ENCODE results near the gene ADGRL3. TPM values are rescaled to one million over a fixed set of nuclear protein-coding genes. Genes with fewer than 3 reads are reported as not detected.

Gene ADGRL3
- total RNA-seq, 4 donors from 2014 or later, result 0.67 to 4.6 (median 1.6) TPM

DNA sequence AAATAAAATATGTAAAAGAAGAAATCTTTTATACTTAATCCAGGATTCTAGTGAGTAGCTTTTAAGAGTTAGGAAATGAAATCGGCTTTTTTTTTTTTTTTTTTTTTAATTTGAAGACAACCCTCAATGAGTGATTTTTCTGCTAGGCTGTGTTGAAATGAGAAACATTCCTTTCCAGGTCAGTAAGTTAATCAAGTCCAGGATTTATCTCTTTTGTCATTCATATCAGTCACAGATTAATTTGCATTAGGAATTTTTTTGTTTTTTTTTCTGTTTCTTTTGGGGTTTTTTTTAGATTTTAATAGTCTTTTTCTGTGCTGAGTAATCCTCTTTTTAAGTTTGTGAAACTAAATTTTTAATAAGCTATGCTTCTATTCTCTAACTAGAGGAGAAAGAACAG lies 448.1 kb downstream of the ADGRL3 start:
- WGBS, 2 donors, result 68 to 74% methylated on average over 1 of the region's 1 CpG
- intact Hi-C loops (cut with DNase I), result no loop called here
- no peak overlapping the region for H3K27ac ChIP-seq
- no peaks in the 10 kb centered on the region for H3K27me3 ChIP-seq
- TF ChIP-seq CTCF (IDR thresholded peaks at IDR 0.05) (no peak), POLR2A (IDR thresholded peaks at IDR 0.05) (no peak)
- no peaks in the 10 kb centered on the region for H3K36me3 ChIP-seq
- DNase-seq, result no peak
- no peak overlapping the region for H3K4me3 ChIP-seq (replicated peaks in 1 of 3)
- no peaks in the 10 kb centered on the region for H3K4me1 ChIP-seq
- H3K9me3 ChIP-seq, result no peaks in the 10 kb centered on the region

DNA sequence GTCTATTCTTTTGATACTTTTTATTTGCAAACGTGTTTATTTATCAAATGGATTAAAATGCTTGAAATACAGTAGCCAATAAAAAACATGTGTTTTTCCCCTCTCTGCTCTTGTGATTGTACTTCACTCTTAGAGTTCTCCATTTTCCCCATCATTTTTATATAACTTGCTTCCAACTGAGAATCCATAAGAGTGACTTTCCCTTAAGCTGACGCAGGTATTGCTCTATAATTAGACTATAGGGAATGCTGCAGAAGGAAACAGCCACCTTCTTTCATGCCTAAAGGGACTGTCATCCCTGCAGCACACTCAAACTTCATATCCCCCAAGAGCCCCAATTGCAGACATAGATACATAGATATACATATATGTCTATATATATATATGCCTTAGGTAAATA lies 456.9 kb downstream of the ADGRL3 start:
- H3K27ac ChIP-seq, result no peak overlapping the region
- intact Hi-C loops (cut with DNase I), result no loop called here
- TF ChIP-seq CTCF (IDR thresholded peaks at IDR 0.05) (no peak), POLR2A (IDR thresholded peaks at IDR 0.05) (no peak)

GRCh38 chr4:61661960-61662359 lies 461.8 kb downstream of the ADGRL3 start:
- Histone ChIP-seq H3K4me3 (replicated peaks in 1 of 3) (no peak overlapping the region), H3K9me3 (no peaks in the 10 kb centered on the region), H3K4me1 (no peaks in the 10 kb centered on the region), H3K27me3 (no peaks in the 10 kb centered on the region), H3K36me3 (no peaks in the 10 kb centered on the region), H3K27ac (no peak overlapping the region)
- WGBS, 2 donors, result 95 to 96% methylated on average over 5 to 7 of the region's 7 CpGs
- no peak for DNase-seq
- TF ChIP-seq CTCF (IDR thresholded peaks at IDR 0.05) (no peak), POLR2A (IDR thresholded peaks at IDR 0.05) (no peak)
- intact Hi-C loops (cut with DNase I), result no loop called here

More for the DNA sequence above, 456.9 kb downstream of the ADGRL3 start:
- no peaks in the 10 kb centered on the region for H3K9me3 ChIP-seq
- DNase-seq, result no peak
- 40 to 81% methylated on average over 2 of the region's 2 CpGs for WGBS, 2 donors
- H3K27me3 ChIP-seq, result no peaks in the 10 kb centered on the region
- H3K4me3 ChIP-seq (replicated peaks in 1 of 3), result no peak overlapping the region
- H3K36me3 ChIP-seq, result no peaks in the 10 kb centered on the region
- H3K4me1 ChIP-seq, result no peaks in the 10 kb centered on the region

- no peaks in the 10 kb centered on the region for H3K9me3 ChIP-seq
- no peaks in the 10 kb centered on the region for H3K36me3 ChIP-seq
- no peak overlapping the region for H3K27ac ChIP-seq
- TF ChIP-seq POLR2A (IDR thresholded peaks at IDR 0.05) (no peak), CTCF (IDR thresholded peaks at IDR 0.05) (no peak)
- 94 to 96% methylated on average over 4 to 5 of the region's 5 CpGs for WGBS, 2 donors
- intact Hi-C loops (cut with DNase I), result no loop called here
- no peaks in the 10 kb centered on the region for H3K4me1 ChIP-seq
- H3K27me3 ChIP-seq, result no peaks in the 10 kb centered on the region
- DNase-seq, result no peak
- no peak overlapping the region for H3K4me3 ChIP-seq (replicated peaks in 1 of 3)
These were observed 462.2 kb downstream of the ADGRL3 start for GRCh38 chr4:61662362-61662761.

GRCh38 chr4:61663310-61663709 lies 463.2 kb downstream of the ADGRL3 start:
- H3K27ac ChIP-seq, result no peak overlapping the region

More at GRCh38 chr4:61663310-61663709, 463.2 kb downstream of the ADGRL3 start:
- no peaks in the 10 kb centered on the region for H3K9me3 ChIP-seq
- TF ChIP-seq CTCF (IDR thresholded peaks at IDR 0.05) (no peak), POLR2A (IDR thresholded peaks at IDR 0.05) (no peak)
- no peaks in the 10 kb centered on the region for H3K4me1 ChIP-seq
- WGBS, 2 donors, result 93 to 97% methylated on average over 5 to 8 of the region's 8 CpGs
- DNase-seq, result no peak
- intact Hi-C loops (cut with DNase I), result no loop called here
- H3K27me3 ChIP-seq, result no peaks in the 10 kb centered on the region
- H3K4me3 ChIP-seq (replicated peaks in 1 of 3), result no peak overlapping the region
- H3K36me3 ChIP-seq, result no peaks in the 10 kb centered on the region

Data from thyroid gland (tissue), 4 donors.